Suprapubic skin (tissue), 4 donors: ENCODE measurements around the gene TBR1. TPM values are rescaled to one million over a fixed set of nuclear protein-coding genes. Genes with fewer than 3 reads are reported as not detected.

ENCODE experiments used
- DNase-seq, 2 donors: peaks; one replicate each; pipeline ENCODE4 v3.0.0-alpha.2; 2019; ENCODE audit warnings: low spot score in 2 of 2
- H3K27ac ChIP-seq: fragments of 200-600 bp; sonication (generic); one replicate; pipeline ENCODE4 v1.5.1; 2019
- H3K27me3 ChIP-seq: fragments of 200-600 bp; sonication (generic); one replicate; pipeline ENCODE4 v1.5.1; 2019
- H3K36me3 ChIP-seq: fragments of 200-600 bp; sonication (generic); one replicate; pipeline ENCODE4 v1.5.1; 2019
- H3K4me1 ChIP-seq: fragments of 200-600 bp; sonication (generic); one replicate; pipeline ENCODE4 v1.5.1; 2019
- H3K4me3 ChIP-seq: fragments of 200-600 bp; sonication (generic); one replicate; pipeline ENCODE4 v1.5.1; 2019; ENCODE audit warnings: mild to moderate bottlenecking
- H3K9me3 ChIP-seq: fragments of 200-600 bp; sonication (generic); one replicate; pipeline ENCODE4 v1.5.1; 2019
- EP300 ChIP-seq: sonication (generic); formaldehyde crosslinking; IDR thresholded peaks from one replicate; pipeline ENCODE4 v1.6.1; 2017; ENCODE audit warnings: antibody characterized with exemption
- POLR2A ChIP-seq, 2 donors: fragments of 450-650 bp; IDR thresholded peaks; one replicate each; pipeline ENCODE4 v1.6.1; 2017; ENCODE audit warnings: antibody characterized with exemption in 2 of 2, mild to moderate bottlenecking in 2 of 2, moderate library complexity in 2 of 2
- POLR2AphosphoS5 ChIP-seq, 3 donors: sonication (generic); formaldehyde crosslinking; IDR thresholded peaks; one replicate each; pipeline ENCODE4 v1.6.1; 2017; ENCODE audit warnings: antibody characterized with exemption in 3 of 3
- WGBS: methylation state at CpG from one replicate; pipeline ENCODE4 v1.1.5; 2018; 5-methylcytosine and 5-hydroxymethylcytosine counted together
- total RNA-seq, 4 donors: library from RNA; depleted of rRNA; stranded (reverse); fragments of >200 nt; gene quantifications; one replicate each; pipeline ENCODE4 v1.1.0, GENCODE V29; 2016
- TF ChIP-seq, protein P1 (sequence below), 2 donors: fragments of 200-600 bp in 1 of 2; fragments of 450-650 bp in 1 of 2; sonication (generic) in 1 of 2; IDR thresholded peaks; one replicate each; pipeline ENCODE4 v1.5.1; 2016 to 2019; ENCODE audit warnings: antibody characterized with exemption in 2 of 2, mild to moderate bottlenecking in 1 of 2, moderate library complexity in 1 of 2

Gene TBR1
- total RNA-seq, 4 donors from 2014 or later = not detected

DNA sequence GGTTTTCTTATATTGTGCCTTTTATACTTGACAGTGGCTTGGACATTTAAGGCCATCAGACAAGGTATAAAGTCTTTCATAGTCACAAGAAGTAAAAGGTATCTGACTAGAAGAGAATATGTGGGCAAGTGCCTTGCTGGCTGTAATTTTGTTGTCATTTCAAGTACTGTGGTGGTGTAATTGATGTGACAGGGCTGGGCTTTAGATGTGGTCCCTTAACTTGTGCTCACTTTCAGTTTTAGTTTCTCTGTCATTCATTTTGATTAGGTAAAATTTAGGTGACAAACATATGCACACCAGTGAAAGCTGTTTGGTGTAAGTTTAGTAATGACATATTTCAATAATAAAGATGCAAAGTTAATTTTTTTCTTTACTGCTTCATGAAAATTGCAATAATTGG is 31.2 kb upstream of the TBR1 start:
- H3K9me3 ChIP-seq = no peaks in the 10 kb centered on the region
- no peak for TF ChIP-seq POLR2A (IDR thresholded peaks at IDR 0.05)
- TF ChIP-seq POLR2AphosphoS5 (IDR thresholded peaks at IDR 0.05) = no peak
- TF ChIP-seq, protein P1, sequence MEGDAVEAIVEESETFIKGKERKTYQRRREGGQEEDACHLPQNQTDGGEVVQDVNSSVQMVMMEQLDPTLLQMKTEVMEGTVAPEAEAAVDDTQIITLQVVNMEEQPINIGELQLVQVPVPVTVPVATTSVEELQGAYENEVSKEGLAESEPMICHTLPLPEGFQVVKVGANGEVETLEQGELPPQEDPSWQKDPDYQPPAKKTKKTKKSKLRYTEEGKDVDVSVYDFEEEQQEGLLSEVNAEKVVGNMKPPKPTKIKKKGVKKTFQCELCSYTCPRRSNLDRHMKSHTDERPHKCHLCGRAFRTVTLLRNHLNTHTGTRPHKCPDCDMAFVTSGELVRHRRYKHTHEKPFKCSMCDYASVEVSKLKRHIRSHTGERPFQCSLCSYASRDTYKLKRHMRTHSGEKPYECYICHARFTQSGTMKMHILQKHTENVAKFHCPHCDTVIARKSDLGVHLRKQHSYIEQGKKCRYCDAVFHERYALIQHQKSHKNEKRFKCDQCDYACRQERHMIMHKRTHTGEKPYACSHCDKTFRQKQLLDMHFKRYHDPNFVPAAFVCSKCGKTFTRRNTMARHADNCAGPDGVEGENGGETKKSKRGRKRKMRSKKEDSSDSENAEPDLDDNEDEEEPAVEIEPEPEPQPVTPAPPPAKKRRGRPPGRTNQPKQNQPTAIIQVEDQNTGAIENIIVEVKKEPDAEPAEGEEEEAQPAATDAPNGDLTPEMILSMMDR (IDR thresholded peaks at IDR 0.05) = no peak
- TF ChIP-seq EP300 = no peak
- DNase-seq = no peak

DNA sequence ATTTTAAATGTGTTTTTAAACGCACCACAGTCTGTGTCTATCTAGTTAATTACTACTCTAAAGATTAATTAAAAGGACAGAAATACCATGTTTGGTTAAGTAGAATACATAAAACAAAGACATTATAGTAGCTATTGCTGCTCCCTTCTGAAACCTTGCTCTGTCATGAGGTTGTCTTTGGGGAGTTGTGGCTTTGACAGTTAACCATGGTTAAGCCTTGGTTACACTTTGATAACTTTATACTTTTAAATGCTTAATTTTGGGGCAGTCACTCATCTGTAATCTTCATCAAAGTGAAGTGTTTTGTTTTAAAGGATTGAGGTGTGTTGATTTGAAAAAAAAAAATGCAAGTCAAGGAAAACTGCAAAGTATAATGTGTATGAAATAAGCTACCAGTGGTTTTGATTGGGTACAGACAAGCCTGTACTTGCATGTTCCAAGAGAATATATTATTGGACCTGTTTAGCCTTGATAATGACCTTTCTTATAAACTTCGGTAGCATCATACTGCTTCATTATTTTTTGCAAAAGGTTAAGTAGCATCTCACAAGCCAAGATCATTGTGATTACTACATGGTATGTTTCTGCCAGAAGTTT is 29.8 kb upstream of the TBR1 start:
- H3K4me1 ChIP-seq = no peaks in the 10 kb centered on the region
- WGBS = 79% methylated on average over 2 of the region's 2 CpGs
- no peak for DNase-seq
- no peak overlapping the region for H3K27ac ChIP-seq
- TF ChIP-seq, protein P1 (IDR thresholded peaks at IDR 0.05) = no peak
- no peak for TF ChIP-seq POLR2A (IDR thresholded peaks at IDR 0.05)
- no peak for TF ChIP-seq EP300
- no peak for TF ChIP-seq POLR2AphosphoS5 (IDR thresholded peaks at IDR 0.05)
- no peaks in the 10 kb centered on the region for H3K9me3 ChIP-seq
- H3K36me3 ChIP-seq = peaks cover 9% of the 10 kb centered on the region
- no peak overlapping the region for H3K4me3 ChIP-seq
- H3K27me3 ChIP-seq = no peaks in the 10 kb centered on the region

More for the DNA sequence above, 31.2 kb upstream of the TBR1 start:
- Histone ChIP-seq H3K4me1 (no peaks in the 10 kb centered on the region), H3K27ac (no peak overlapping the region), H3K27me3 (no peaks in the 10 kb centered on the region), H3K36me3 (peaks cover 7% of the 10 kb centered on the region), H3K4me3 (no peak overlapping the region)

DNA sequence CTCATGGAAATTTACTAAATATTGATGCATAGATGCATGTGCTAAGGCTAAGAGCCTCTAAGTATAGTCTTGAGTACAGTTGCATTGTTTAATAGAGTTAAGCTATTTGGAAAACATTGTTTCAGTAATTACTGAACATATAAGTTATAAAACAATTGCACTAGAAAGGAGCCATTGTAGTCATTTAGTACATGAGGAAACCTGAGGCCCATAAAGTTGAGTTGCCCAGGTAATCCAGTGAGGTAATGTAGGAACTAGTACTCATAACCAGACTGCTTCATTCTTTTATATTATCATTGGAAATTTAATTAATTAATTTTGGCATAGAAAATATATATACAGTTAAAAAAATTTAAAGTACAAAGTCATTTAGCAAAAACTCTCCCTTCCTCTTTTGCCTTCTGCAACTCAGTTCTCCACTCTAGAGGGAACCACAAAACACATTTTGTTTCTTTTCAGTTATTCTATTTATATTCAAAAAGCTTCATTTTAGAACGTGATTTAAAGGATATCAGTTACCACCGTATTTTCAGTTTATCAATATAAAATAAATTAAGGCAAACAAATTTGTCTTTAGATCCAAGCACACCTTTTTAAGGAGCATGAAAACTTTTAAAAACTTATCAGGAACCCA is 27.8 kb upstream of the TBR1 start:
- 92% methylated on average over 2 of the region's 2 CpGs for WGBS
- Histone ChIP-seq H3K27ac (no peak overlapping the region), H3K4me3 (no peak overlapping the region), H3K9me3 (no peaks in the 10 kb centered on the region), H3K27me3 (no peaks in the 10 kb centered on the region), H3K36me3 (peaks cover 13% of the 10 kb centered on the region), H3K4me1 (no peaks in the 10 kb centered on the region)
- TF ChIP-seq POLR2AphosphoS5 (IDR thresholded peaks at IDR 0.05) (no peak), POLR2A (IDR thresholded peaks at IDR 0.05) (no peak), EP300 (no peak)
- TF ChIP-seq, protein P1 (IDR thresholded peaks at IDR 0.05) = no peak
- DNase-seq = no peak

DNA sequence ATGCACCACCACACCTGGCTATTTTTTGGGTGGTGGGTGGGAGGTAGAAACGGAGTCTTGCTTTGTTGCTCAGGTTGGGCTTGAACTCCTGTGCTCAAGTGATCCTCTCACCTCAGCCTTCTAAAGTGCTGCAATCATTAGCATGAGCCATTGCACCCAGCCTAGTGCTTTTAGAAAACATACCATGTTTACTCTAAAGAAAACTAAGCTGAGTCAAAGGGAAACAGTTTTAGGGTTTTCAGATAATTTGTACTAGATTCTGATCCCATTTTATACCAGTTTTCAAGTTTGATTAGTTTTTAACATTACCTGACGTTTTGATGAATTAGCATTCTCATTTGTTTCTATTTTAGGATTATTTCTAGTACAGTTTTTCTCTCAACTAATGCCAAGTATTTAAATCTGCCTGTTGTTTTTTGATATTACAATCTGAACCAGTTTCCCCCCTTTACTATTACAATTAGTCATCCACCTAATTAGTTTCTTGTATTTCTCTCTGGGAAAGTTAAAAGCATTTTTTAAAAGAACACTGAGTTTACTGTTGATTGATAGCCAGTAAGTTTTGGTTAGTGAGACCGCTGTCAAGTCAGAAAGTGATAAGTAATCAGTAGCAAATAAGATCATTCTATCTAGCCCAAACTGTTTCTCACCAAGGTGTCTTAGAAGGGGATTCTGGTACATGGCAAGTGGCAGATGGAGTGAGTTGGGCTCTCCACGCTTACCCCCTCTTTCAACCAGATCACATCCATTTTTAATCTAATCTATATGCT is 24.2 kb upstream of the TBR1 start:
- TF ChIP-seq POLR2AphosphoS5 (IDR thresholded peaks at IDR 0.05) (no peak), POLR2A (IDR thresholded peaks at IDR 0.05) (no peak)
- TF ChIP-seq, protein P1 (IDR thresholded peaks at IDR 0.05) = no peak
- no peak for DNase-seq
- 91% methylated on average over 4 of the region's 4 CpGs for WGBS
- Histone ChIP-seq H3K27ac (no peak overlapping the region), H3K27me3 (no peaks in the 10 kb centered on the region), H3K4me1 (no peaks in the 10 kb centered on the region), H3K4me3 (no peak overlapping the region), H3K9me3 (no peaks in the 10 kb centered on the region), H3K36me3 (peaks cover 33% of the 10 kb centered on the region)

DNA sequence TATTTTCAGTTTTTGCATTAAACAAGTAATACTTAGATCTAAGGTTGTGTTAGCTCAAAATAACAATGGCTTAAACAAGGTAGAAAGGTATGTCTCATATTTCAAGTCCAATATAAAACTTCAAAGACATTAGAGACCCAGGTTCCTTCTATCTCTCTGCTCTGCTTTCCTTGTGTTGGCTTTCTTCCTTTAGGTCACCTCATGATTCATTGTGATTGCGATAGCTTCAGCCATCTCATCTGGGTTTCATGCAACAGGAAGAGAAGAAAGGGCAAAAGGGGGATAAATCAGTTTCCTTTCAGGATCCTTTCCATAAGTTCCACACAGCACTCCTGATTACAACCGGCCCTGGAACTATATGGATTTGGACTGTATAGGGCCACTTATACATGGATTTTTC is 16.0 kb upstream of the TBR1 start:
- H3K27me3 ChIP-seq = no peaks in the 10 kb centered on the region
- H3K9me3 ChIP-seq = no peaks in the 10 kb centered on the region
- WGBS = 98% methylated on average over 2 of the region's 2 CpGs
- H3K4me3 ChIP-seq = no peak overlapping the region
- peaks cover 53% of the 10 kb centered on the region for H3K36me3 ChIP-seq
- no peaks in the 10 kb centered on the region for H3K4me1 ChIP-seq
- TF ChIP-seq, protein P1 (IDR thresholded peaks at IDR 0.05) = no peak
- TF ChIP-seq POLR2A (IDR thresholded peaks at IDR 0.05) (no peak), EP300 (no peak), POLR2AphosphoS5 (IDR thresholded peaks at IDR 0.05) (no peak)
- H3K27ac ChIP-seq = no peak overlapping the region
- DNase-seq = no peak
